Stimulated activated CD8-positive, alpha-beta memory T cell treated with anti-CD3 and anti-CD28 coated beads, Interleukin-4, amount 100 ng/mL, for 24 hours (primary cell): ENCODE measurements around the gene PLCG2.
"Not testable (repeated sequence)": the region's sequence is repeated elsewhere in the genome, so short reads cannot be mapped to it uniquely, and the experiment has no call there.

Source experiments
- DNase-seq: peaks from one replicate; pipeline ENCODE4 v3.0.0-alpha.2; 2020; ENCODE audit warnings: low read depth

Gene PLCG2

DNA sequence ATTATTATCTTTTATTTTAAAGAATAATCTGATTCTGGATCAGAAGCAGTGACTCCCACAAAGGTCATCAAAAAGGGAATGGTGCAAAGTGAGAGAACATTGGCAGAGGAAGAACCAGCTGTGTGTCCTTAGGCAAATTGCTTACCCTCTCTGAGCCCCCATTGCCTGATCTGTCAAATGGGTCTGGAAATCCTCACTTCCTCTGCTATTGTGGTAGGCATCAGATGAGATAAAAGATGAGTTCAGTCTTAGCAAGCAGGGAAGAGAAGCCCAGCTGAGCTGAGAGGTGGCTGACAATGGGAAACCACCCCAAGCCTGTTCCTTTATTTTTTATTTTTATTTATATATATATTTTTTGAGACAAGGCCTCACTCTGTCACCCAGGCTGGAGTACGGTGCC lies 24.2 kb upstream of the PLCG2 start:
- DNase-seq: no peak

DNA sequence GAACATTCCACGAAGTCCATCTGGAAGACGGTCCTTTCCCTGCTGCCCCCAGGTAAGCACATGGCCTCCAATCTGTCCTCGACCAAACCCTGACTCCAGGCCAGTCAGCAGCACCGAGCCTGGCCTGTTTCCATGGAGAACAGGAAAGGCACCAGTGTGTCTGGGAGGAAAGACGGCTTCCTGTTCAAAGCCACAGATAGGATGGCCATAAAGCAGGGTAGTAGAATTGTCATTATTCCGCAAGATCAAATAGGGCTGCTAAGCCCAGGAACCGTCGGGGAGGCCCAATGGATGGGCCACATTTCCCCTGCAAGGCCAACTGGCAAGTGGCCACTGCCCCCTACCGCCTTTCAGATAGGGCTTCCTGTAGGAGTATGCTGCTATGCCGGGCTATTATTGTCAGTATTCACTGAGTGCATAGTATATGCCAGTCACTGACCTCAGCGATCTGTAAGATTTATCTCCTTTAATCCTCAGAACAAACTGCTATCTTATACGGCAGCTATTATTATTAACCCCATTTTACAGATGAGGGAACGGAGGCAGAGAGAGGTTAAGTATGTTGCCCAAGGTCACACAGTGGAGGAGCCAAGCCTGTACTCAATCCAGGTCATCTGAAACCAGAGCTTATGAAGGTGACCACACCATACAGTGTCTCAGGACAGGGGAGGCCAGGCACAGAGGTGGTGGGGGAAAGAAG lies 23.0 kb upstream of the PLCG2 start:
- DNase-seq: no peak

DNA sequence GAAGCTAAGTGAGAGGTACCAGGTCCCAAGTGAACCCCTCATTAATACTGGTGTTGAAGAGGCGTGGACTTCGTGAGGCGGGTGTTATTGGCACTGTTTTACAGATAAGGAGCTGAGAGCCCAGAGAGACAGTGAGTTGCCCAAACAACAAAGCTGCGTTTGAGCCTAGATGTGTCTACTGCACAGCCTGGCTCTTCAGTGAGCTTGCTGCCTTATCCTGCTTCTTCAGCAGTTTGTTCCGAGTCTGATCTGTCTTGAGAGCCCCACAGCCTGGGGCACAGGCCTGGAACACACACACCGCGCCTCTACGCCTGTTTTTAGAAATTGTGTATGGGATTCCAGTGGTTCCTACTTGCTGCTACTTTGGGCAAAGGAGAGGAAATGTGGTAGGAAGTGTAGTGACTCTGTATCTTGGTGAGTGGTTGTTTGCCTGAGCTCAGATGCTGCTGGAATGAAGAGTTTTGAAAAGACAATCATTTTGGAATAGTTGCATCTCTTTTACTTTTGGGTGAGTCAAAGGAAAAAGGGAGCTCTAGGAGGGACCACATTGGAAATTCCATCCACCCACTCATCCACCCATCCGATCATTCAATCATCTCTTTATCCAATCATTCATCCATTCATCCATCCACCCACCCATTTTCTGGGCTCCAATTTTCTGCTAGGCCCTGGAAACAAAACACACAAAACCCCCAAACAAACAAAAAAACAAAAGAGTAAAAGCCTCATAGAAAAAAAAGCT lies 22.3 kb upstream of the PLCG2 start:
- no peak for DNase-seq

DNA sequence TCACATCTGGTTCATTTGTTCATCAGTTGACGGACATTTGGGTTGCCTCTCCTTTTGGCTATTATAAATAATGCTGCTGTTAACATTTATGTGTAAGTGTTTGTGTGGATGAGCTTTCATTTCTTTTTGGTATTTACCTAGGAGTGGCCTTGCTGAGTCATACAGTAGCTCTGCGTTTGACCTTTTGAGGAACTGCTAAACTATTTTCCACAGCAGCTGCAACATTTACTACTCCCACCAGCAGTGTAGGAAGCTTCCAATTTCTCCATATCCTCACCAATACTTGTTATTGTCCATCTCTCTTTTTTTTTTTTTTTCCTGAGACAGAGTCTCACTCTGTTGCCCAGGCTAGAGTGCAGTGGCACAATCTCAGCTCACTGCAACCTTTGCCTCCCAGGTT lies 20.7 kb upstream of the PLCG2 start:
- DNase-seq: no peak

DNA sequence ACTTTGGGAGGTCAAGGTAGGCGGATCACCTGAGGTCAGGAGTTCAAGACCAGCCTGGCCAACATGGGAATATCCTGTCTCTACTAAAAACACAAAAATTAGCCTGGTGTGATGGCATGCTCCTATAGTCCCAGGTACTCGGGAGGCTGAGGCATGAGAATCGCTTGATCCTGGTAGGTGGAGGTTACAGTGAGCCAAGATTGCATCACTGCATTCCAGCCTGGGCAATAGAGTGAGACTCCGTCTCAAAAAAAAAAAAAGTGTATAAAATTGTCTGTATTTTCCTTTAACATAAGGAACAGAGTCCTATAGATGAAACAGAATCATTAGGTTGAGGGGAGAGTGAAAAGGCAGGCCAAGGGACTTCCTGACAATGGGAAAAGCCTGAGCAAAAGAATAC lies 16.8 kb upstream of the PLCG2 start:
- not testable (repeated sequence) for DNase-seq

DNA sequence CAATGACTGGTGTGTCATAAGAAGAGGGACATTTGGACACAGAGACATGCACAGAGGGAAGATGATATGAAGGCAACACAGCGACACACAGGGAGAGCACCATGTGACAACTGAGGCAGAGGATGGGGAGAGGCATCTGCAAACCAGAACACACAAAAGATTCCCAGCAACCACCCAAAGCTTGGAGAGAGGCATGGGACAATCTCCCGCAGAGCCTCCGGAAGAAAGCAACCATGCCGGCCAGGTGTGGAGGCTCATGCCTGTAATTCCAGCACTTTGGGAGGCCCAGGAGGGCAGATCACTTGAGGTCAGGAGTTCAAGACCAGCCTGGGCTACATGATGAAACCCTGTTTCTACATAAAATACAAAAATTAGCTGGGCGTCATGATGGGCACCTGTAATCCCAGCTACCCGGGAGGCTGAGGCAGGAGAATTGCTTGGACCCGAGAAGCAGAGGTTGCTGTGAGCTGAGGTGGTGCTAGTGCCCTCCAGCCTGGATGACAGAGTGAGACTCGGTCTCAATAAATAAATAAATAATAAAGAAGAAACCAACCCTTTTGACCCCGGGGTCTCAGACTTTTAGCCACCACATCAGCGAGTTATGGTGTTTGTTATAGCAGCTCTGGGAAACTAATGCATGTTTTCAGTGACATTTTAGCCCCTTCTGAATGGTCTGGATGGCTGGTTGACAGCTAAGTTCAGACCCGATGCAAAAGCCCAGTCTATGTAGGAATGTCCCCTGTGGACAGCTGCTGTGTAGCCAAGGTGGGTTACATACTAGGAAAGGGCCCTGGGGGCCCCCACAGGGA lies 13.8 kb upstream of the PLCG2 start:
- no peak for DNase-seq

DNA sequence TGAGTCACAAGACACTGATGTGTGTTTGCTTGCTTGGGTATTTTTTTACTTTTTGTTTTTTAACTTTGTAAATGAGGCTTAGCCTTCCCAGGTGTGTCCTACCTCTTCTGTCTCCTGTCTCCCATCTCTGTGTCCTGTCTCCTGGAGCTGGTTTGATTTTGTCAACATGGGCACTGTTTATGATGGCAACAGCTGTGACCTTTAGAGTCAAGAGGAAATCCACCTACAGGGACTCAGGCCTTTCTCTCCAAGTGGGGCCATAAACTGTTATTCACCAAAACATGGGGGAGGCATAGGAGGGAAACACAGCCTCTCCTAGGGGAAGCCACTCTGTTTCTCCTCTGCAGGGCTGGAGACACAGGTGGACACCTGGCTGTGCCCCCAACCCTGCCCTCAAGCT lies 13.1 kb upstream of the PLCG2 start:
- no peak for DNase-seq

DNA sequence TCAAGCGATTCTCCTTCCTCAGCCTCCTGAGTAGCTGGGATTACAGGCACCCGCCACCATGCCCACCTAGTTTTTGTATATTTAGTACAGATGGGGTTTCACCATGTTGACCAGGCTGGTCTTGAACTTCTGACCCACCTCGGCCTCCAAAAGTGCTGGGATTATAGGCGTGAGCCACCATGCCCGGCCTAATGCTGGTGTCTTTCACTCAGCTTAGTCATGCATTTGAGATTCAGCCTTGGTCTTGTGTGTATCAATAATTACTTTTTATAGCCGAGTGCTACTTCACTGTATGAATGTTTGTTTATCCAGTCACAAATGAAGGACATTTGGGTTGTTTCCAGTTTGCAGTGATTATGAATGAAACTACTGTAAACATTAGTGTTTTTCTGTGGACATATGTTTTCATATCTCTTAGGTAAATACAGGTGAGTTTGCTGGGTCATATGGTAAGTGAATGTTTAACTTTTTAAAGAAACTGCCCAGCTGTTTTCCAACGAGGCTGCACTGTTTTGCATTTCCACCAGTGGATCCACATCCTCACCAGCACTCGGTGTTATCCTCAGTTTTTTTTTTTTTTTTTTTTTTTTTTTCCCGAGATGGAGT lies 11.0 kb upstream of the PLCG2 start:
- no peak for DNase-seq

DNA sequence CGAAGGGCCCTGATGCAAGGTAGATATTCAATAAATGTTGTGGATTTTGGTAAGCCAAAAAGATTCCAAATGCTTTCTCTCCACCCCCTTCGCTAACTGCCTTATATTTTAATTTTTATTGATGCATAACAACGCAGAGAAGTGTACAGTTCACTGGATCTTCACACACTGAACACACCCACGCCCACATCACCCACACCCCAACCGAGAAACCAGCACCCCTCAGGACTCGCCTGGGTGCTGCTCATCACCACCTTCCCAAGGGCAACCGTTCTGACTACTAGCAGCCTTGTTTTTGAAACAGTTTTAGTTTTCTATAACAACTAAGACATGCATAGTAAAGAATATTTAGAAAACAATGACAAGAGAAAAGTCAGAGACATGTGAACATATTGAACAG lies 9.1 kb upstream of the PLCG2 start:
- DNase-seq: no peak

DNA sequence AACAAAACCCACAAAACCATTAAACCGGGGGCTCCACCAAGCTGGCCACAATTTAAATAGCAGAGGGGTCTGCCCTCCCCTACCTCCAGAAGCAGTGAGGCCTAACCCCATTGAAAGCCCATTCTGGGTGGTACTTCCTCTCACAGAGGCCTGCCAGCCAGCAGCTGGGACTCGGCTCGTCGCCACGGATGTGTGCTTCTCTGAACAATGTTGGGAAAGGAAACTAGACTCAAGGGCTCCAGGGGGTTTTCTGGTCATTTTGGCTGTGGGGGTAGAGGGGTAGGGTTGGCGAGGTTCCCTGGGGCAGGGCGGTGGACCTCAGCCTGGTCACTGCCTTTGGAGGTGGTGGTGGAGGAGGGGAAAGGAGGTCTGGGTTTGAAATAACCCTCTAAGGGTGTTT lies 4.7 kb upstream of the PLCG2 start:
- no peak for DNase-seq

DNA sequence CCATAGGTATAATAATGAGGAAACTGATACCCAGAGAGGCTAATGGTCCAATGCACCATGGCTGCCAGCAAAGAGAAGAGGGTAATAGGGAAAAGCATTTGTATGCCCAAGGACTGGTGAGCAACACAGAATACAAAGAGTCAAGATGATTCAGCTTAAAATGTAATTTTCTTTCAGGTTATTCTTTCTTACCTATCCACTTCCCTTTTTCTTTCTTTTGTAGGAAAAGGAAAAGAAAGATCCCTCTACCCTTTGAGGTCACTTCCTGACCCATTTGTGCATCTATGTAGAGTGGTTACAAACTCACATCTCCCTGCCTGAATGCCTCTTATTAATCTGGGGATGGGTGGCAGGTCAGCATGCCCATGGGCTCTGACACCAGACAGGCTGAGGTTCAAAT lies 3.5 kb upstream of the PLCG2 start:
- no peak for DNase-seq

DNA sequence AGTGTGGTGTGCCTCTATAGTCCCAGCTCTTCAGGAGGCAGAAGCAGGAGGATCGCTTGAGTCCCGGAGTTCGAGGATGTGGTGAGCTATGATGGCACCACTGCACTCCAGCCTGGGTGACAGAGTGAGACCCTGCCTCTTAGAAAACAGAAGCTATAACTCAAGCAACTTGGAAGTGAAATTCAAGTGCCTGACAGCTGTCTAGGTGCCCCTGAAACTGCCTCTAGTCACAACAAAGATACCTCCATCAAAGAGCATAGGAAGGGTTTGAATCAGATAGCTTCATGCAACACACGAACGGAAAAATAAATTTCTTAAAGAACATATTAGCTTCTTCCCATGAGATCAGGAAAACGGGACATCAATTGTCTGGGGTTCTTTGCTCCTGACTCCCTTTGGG lies 860 bp upstream of the PLCG2 start:
- DNase-seq: no peak

DNA sequence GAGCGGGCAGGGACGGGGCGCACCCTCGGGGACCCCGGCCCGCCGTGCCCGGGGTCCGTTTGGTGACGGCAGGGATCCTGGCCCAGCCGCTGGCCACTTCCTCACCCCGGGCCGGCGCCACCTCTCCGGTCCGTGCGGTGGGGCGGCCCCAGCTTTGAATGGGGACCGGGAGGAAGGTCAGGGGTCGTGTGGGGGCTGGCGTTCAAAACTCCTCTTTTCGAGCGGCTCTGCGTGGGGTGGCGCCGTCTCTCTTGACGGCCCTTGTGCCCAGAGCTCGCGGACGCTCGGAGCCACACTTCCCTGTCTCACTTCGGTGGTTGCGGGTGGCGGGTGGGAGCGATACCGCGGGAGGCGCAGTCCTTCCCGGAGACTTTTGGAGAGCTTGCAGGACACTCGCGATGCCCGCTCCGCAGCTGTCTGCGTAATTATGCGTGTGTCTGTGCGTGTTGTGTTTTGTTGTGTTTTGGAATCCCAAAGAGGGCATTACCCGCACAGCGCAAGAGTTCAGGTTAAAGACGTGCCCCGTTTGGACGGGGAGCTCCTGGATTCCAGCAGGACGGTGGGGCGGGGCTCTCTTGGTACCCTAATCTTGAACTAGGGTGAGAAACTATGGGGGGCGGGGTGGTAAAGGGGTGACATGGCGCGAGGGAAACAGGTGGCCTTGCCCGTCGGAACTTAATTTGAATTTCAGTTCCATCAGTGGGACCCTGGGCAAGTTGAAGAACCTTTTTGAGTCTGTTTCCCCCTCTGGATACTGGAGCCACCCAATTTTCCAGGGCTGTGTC lies 637 bp downstream of the PLCG2 start:
- no peak for DNase-seq

DNA sequence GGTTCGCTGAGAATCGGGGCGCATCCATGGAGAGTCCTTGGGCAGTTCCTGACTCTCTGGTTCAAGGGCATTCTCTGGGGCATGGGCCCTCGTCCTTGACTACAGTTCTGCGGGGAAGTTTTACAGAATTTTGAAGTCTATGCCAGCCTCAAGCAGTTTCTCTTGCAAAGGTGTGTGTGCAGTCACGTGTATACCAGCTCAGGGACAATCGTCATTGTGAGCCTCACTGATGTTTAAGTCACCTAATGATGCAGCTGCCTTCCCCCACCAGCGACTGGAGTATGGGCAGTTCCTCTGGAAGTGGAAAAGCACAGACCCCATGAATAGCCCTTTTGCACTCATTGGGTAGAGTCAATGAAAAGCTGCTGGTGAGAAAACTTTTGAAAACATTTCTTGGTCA lies 1.3 kb downstream of the PLCG2 start:
- DNase-seq: no peak

DNA sequence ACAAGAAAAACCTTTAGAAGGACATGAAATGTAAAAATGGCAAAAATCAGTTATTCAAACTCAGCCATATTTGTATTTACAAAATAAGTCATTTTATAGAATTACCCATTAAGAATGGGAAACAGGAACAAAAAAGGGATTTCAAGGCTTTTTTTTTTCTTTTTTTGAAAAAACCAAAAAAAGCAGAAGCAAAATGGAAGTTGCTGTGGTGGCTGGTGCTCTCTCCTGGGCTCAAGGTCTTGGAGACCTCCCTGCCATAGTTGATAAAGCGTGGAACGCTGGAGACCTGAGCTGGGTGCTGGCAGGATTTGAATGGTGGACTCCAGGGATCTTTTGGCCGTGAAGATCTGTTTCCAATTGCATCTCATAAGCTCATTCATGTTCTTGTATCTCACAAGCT lies 3.1 kb downstream of the PLCG2 start:
- no peak for DNase-seq

DNA sequence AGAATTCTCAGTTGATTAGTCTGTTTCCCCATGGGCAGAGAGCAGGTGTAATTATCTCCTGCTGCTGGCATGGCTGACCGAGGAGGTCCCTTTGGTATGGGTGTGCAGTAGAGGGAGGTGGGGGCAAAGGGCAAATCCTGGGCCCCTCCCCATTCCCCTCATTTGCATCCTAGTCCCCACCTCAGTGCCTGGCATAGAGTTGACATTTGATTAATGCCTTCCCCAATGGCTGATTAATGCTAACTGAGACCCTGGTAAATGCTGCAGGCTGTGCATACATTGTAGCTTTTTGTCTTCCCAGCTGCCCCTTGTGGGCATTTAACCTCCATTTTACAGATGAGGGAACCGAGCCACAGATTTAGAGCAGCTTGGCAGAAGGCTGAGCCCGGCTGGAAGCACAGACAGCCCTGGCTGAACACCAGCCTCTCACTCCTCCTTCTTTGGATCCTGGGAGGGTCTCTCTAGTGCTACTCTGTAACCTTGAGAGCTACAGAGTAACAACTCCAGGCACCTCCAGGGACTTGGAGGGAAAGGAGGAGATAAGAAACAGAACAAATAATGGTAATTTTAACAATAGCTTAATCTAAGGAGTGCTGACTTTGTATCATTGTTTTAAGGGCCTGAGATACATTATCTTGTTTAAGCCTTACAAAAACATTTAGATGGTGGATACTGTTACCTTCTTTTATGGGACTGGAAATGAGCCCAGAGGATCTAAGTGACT lies 5.1 kb downstream of the PLCG2 start:
- DNase-seq: no peak

DNA sequence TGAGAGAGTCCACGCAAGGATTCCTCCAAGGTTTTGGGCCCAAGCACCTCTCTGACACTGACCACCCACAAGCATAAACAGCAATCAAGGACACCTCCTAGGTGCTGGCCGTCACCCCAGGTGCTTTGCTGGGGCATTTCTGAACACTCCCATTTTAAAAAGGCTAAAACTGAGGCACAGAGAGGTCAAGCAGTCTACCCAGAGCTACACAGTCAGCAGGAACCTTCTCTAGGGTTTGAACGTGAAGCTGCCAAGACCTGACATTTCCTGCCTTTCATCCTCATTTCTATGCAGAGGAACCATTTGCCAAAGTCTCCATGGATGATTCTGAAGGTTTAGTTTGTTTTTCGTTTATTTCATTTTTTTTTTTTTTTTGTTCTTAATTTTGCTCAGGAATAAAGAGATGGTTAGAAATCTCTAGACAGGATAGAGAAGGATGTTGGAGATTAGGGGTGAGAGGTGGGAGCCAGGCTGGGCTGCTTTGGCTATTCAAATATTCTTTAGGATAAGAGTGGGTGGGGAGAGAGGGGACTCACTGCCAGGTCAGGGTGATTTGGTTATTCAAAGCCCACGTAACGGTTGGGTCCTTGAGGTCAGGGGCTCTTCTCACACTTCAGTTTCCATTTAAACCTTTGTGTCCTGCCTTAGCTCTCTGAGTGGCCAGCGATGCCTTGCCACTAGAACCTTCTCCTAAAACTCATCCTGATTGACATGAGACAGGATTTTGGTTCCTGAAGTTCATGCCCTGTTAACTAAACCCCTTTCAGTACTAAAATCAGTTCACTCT lies 6.2 kb downstream of the PLCG2 start:
- DNase-seq: no peak

DNA sequence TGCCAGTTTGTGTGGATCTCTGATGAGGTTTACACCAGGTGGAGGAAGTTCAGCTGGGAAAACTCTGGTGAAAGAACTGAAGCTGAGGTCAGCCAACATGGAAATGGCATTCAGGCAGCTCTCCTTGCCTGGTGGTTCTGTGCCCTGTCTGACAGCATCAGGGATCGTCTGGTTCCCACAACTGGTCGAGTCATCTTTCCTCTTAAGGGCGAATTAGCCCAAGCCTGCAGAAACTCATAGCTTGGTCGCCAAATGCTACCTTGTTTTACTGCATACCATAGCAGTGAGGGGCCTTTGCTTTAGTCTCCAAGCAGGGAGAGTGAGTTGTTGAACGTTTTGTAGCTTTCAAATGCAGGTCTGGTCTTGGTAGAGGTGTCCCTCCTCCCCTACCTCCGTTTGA lies 7.2 kb downstream of the PLCG2 start:
- no peak for DNase-seq

DNA sequence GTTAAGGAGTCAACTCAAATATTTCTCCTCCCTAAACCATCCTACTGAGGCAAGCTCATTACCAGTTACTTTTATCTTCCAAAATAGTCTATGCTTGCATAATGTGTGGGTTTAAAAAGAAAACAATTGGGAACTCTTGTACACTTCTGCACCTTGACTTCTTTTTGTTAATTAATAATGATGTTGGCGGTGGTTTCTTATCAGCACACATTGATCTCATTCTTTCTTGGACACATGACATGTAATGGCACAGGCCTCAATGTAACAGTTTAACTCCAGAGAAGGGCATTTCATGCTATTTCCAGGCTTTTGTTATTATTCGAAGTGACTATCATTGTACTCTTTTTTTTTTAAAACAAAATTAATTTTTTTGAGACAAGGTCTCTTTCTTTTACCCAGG lies 7.8 kb downstream of the PLCG2 start:
- no peak for DNase-seq

DNA sequence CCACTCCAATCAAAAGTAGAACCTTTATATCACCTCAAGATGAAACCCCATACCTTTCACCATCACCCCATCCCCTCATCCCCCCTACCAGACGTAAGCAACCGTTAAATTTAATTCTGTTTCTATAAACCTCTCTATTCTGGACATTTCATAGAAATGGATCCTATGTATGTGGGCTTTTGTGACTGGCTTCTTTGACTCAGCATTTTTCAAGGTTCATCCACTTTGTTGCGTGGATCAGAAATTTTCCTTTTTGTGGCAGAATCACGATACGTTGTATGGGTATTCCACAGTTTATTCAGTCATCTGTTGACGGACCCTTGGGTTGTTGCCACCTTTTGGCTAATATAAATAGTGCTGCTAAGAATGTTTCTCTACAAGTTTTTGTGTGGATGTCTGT lies 8.6 kb downstream of the PLCG2 start:
- DNase-seq: no peak
